PC-3 (cell line): Measurements from ENCODE around the gene PIRT.

Source experiments
- EZH2 ChIP-seq: fragments of 300-600 bp; sonication (generic); IDR thresholded peaks from one replicate; pipeline ENCODE4 v1.6.1; 2017; ENCODE audit warnings: antibody characterized with exemption, mild to moderate bottlenecking, low read length; ENCODE audit not compliant: unreplicated experiment
- TF ChIP-seq, protein P1 (sequence below): fragments of 300-600 bp; sonication (generic); conservative IDR thresholded peaks from 2 replicates; pipeline ENCODE4 v1.5.1; 2017; ENCODE audit warnings: antibody characterized with exemption, low read depth, mild to moderate bottlenecking, low read length

DNA sequence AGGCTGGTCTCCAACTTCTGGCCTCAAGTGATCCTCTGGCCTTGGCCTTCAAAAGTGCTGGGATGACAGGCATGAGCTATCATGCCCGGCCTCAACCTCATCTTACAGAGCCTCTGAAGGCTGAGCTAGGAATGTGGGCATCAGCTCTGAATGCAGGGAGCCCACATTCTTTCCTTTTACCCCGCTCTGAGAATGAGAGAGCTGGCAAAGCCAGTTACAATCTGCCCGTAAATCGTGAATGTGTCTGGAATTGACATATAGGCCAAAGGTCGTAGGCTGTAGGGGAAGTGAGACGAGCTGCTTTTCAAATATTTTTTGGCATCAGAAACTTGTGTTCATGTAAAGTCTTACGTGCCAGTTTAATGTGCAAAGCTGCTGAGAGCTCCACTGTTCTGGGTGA lies 38.5 kb downstream of the PIRT start:
- TF ChIP-seq, protein P1, sequence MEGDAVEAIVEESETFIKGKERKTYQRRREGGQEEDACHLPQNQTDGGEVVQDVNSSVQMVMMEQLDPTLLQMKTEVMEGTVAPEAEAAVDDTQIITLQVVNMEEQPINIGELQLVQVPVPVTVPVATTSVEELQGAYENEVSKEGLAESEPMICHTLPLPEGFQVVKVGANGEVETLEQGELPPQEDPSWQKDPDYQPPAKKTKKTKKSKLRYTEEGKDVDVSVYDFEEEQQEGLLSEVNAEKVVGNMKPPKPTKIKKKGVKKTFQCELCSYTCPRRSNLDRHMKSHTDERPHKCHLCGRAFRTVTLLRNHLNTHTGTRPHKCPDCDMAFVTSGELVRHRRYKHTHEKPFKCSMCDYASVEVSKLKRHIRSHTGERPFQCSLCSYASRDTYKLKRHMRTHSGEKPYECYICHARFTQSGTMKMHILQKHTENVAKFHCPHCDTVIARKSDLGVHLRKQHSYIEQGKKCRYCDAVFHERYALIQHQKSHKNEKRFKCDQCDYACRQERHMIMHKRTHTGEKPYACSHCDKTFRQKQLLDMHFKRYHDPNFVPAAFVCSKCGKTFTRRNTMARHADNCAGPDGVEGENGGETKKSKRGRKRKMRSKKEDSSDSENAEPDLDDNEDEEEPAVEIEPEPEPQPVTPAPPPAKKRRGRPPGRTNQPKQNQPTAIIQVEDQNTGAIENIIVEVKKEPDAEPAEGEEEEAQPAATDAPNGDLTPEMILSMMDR, result no peak
- TF ChIP-seq EZH2, result no peak
